Smooth muscle cell of the brain vasculature (primary cell): Measurements from ENCODE around the gene NID2.

Source experiments
- DNase-seq: peaks from one replicate; pipeline ENCODE4 v3.0.0-alpha.2; 2012; ENCODE audit warnings: low read depth, low spot score

Gene NID2, protein sequence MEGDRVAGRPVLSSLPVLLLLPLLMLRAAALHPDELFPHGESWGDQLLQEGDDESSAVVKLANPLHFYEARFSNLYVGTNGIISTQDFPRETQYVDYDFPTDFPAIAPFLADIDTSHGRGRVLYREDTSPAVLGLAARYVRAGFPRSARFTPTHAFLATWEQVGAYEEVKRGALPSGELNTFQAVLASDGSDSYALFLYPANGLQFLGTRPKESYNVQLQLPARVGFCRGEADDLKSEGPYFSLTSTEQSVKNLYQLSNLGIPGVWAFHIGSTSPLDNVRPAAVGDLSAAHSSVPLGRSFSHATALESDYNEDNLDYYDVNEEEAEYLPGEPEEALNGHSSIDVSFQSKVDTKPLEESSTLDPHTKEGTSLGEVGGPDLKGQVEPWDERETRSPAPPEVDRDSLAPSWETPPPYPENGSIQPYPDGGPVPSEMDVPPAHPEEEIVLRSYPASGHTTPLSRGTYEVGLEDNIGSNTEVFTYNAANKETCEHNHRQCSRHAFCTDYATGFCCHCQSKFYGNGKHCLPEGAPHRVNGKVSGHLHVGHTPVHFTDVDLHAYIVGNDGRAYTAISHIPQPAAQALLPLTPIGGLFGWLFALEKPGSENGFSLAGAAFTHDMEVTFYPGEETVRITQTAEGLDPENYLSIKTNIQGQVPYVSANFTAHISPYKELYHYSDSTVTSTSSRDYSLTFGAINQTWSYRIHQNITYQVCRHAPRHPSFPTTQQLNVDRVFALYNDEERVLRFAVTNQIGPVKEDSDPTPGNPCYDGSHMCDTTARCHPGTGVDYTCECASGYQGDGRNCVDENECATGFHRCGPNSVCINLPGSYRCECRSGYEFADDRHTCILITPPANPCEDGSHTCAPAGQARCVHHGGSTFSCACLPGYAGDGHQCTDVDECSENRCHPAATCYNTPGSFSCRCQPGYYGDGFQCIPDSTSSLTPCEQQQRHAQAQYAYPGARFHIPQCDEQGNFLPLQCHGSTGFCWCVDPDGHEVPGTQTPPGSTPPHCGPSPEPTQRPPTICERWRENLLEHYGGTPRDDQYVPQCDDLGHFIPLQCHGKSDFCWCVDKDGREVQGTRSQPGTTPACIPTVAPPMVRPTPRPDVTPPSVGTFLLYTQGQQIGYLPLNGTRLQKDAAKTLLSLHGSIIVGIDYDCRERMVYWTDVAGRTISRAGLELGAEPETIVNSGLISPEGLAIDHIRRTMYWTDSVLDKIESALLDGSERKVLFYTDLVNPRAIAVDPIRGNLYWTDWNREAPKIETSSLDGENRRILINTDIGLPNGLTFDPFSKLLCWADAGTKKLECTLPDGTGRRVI (N-terminal part only)

DNA sequence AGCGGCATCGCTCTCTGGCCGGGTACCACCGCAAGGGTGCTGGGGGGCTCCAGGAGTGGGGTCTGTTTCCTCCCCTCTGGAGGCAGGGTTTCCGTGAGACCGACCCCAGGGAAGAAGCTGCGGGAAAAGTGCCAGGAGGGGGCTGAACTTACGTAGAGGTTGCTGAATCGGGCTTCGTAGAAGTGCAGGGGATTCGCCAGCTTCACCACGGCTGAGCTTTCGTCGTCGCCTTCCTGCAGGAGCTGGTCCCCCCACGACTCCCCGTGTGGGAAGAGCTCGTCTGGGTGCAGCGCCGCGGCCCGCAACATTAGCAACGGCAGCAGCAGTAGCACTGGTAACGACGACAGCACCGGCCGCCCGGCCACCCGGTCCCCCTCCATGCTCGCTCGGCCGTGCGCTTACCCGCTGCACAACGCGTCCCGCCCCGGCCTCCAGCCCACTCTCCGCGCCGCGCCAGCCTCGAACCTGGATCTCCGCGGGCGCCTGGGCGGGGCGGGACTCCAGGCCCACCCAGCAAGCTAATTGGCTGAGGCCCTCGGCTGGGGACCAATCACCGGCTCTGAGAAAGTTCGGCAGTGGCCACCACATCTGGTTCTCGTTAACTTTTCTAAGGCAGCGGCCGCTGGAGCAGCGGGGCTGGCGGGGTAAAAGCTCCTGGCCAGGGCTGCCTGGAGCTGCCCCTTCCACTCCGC, at the start of gene NID2:
NID2 (minus strand) TSS at position 445 of the 692 bp plus-strand sequence; CDS start at position 380, 65 bp downstream.
- peak; percentile 93 for DNase-seq

DNA sequence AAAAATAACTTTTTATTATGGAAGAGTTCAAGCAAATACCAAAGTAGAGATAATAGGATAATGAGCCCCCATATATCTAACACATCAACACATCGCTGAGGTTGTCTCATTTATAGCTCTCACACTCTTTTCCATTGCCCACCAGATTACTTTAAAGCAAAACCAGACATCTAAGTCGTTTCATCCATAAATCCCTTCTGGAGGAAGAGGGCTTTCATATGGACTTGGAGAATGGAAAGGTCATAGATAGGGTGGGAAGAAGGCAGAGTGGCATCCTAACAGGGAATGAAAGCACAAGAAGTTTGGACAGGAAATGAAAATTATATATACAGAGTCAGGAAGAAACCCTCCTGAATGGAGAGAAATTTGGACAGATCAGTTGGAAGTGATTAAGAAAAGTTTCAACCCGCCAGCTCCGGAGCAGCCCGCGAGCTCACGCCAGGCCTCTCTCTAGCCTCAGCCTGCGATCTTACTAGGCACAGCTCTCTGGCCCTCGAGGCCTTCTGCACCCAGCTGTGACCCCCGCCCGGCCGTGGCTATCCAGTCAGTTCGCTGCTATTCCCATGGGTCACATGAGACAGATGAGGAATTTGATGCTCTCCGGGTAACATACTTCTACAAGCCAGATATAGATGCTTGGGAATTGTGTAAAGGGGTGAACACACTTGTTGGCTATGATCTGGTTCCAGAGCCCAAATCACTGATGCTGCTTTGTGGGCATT, 48.4 kb upstream of the NID2 start:
- no peak for DNase-seq

DNA sequence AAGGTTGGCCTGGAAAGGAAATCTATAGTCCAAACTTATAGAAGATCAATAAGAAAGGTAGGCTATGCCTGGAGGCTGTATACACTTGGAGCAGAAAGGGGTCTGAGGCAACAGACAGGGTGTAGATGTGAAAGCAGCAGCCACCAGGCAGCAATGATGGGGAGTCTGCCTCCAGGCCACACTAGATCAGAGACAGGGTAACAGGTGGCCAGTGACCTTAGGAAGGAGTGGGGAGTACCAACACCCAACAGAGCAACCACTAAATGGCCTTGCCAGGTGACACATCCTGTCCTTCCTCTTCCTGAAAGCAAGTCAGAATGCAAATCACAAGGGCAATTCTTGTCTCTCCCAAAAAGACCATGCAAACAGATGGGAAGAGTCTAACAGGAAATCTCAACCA, 46.4 kb upstream of the NID2 start:
- DNase-seq: no peak

DNA sequence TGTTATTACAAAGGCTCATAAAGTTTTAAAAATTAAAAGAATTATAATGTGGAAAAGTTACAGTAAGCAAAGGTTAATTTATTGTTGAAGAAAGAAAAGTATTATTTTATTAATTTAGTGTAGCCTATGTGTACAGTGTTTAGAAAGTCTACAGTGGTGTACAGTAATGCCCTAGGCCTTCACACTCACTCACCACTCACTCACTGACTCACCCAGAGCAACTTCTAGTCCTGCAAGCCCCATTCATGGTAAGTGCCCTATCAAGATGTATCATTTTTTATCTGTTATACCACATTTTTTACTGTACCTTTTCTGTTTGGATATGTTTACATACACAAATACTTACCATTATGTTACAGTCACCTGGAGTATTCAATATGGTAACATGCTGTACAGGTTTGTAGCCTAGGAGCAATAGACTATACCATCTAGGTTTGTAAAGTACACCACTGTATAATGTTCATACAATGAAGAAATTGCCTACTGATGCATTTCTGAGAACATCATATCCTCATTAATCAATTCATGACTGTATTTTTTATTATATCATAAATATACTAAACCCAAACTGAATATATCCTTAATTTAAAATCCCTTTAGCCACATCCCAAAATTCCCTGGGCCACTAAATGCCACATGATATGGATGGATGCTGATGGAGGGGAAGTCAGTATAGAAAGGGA, 43.6 kb upstream of the NID2 start:
- DNase-seq: no peak

DNA sequence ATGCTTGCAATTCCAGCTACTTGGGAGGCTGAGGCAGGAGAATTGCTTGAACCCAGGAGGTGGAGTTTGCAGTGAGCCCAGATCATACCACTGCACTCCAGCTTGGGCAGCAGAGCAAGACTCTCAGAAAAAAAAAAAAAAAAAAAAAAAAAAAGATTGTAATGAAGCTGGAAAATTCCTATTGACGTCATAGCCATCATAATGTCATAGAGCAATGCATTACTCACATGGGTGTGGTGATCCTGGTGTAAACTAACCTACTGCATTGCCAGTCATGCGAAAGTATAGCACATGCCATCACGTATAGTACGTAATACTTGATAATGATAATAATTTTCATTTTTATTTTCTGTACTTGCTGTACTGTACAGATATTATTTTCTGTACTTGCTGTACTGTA, 42.7 kb upstream of the NID2 start:
- no peak for DNase-seq

DNA sequence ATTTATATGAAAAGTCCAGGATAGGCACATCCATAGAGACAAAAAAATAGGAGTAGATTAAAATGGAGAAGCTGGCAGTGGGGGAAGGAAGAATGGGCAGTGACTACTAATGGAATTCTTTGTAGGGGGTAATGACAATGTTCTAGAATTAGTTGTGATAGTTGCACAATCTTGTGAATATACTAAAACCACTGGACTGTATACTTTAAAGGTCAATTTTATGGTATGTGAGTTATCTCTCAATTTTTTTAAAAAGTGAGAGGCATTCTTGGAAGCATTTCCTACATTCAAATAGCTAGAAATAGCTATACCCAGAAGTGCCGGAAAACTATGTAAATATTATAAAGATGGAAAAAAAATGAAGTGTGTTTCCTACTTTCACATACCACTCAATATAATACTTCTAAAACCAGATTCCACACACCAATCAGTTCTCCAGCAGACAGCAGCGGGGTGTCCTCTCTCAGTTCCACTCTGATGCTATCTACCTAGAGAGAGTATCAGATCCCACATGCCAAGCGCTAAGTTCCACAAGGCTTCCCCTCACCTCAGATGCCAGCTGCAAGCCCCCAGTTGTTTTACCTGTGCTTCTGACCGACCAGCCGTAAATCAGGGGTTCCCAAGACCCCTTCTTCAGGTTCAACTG, 41.7 kb upstream of the NID2 start:
- no peak for DNase-seq

DNA sequence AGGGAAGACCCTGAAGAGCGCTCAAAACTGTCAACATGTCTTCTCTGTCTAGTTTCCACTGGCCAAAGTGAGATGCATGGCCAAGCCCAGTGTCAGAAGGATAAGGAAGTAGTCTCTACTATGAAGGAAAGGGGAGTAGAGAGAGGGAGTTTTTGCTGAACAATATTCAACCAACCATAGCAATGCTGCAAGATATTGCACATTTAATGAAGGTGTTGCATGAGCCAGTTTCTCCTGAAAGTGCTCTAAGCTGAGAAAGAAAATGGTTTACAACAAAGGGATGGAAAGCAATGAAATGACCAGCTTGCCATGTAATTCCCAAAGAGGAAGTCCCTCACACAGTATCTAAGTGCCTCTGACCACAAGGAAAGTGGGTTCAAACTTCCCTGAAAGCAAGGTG, 40.0 kb upstream of the NID2 start:
- no peak for DNase-seq

DNA sequence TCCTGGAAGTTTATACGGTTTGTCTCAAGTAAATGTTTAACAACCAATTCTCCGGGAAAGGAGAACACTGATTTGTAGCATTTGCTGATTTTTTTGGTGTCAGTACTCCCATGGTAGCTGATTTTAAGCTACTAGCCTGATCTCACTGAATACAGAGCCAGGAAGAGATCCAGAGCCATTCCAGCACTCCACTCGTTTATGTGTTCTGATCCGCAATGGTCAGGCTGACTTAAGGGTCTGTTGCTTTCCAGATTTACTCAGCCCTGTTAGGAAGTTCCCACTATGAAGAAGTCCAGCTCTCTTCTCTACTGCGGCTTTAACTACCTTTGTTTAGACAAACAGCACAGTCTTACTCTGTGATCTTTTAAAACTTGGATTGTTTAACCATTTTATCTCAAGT, 38.0 kb upstream of the NID2 start:
- DNase-seq: no peak

DNA sequence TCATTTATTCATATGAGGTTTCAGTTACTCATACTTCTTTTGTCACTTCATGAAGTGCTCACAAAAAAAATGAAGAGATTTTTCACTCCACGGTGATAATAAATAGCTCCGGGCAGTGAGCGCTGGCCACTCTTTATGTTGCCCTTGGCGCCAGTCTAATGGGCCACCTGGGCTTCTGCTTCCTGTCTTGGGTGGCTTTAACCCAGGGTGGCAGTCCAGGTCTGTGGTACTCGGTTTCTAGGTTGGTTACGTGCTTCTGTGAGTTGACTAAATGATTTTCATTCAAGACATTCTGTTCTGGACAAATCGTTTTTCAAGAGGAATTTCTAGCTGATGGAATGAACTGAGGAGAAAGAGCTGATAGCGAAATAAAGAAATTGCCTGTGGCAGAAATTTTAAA, 34.6 kb upstream of the NID2 start:
- DNase-seq: no peak

DNA sequence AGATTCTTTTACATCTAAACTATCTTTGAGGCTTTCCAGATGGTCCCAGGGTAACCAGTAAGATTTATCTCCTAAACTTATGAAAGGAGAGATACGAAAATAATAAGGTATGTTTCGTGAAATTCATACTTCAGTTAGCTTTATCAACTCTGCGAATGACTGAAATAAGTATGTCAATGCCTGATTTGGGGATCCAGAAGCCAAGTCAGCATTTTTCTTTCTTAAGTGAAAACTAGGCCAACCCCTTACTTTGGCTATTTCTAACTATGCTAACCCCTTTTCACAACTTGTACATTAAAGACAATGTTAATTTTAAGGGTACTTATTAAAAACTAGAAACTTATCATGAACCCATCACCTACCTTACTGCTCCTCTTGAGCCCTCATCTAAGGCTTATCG, 26.9 kb upstream of the NID2 start:
- DNase-seq: no peak

DNA sequence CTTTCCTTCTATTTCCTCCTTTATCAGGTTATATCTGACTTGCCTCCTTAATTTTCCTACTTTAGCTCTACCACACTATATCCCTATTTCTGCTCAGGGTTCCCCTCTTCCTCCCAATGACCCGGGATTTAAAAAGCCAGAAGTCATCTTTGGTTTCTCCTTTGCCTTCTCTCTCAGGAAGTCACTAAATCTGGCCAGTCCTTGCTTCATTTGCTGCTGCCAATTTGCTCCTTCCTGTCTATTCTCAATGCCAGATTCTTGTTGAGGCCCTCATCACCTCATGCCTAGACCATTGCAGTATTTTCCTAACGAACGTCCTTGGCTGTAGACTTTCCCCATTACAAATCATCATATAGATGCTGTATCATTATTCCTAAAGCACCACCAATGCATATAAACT, 26.5 kb upstream of the NID2 start:
- DNase-seq: no peak

DNA sequence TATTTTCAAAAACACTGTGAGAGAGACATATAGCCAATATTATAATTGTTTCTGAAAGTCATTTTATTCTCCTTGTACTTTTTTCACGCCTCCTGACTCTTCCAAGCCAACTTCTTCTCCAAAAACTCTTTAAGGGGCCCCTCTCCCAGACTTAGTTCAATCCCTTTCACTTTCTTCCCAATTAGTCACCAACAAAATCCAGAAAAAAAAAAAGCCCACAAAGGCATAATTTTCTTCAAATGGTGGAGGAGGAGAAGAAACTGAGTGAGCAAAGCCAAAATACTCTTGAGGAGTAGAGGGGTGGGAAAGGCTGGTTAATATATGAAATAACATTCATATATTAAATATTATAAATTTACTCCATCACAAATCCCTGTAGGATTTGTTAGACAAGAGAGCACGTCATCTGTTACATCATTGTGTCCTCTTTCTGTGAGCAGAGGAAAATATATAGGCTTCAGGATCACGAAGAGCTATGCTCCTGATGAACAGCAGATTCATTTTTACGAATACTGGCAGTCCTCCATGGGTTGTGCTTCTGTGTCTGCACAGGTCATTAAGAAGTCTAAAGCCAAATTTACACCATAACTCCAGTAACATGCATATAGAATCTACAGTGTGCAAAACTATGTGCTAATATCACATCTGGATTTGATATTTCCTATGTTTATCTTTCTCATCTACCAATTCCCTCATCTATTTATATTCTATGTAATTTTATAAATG, 25.9 kb upstream of the NID2 start:
- no peak for DNase-seq

DNA sequence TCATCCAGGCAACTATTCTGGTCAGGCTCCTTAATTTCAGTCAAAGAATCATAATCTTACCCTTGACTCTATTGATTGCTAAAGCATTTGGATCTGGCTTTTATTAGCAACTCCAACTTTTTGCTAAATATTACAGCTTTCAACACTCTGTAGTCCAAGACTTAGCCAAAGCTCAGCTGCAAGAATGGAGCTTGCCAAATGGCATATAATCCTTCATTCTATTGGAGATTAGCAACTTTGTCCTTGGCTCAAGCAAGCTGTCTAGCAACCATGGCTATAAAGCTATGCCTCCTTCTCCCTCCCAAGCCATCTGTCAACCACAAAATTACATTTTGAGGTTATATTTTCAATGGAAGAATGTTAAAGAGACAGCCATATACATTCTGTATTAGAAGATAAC, 23.1 kb upstream of the NID2 start:
- DNase-seq: no peak

DNA sequence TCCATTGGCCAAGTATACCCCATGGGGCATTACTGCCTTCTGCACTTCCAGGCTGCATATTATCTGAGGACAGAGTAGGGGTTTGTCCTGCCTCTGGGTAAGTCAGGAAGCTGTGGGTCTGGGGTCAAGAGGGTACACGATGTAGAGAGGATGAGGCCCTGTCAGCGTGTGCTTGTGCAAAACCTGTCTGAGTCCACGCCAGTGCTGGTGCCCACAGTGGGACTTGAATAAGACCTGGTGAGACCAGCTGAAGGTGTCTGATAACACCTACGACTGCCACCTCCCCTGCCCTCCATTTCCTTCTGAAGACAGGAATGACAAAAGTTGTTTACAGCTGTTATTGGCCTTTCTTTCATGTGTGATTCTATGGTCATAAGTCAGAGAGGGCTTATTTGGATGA, 22.1 kb upstream of the NID2 start:
- DNase-seq: no peak

DNA sequence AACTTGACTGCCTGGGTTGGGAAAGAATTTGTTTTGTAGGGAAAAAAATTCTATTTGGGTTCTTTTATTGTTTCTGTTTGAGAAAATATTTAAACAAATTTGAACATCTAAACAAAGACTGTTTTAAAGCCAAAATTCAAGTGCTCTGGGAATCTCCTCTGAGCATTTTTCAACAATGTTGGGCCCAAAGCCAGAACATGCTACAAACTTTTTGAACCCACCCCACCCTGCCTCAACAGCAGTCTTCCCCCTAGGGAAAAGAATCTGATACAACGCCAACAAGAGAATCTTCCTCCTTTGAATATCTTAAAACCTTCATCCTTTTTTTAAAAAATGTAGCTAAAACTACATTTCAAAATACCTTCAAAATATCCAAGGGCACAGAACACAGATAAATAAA, 20.4 kb upstream of the NID2 start:
- no peak for DNase-seq

DNA sequence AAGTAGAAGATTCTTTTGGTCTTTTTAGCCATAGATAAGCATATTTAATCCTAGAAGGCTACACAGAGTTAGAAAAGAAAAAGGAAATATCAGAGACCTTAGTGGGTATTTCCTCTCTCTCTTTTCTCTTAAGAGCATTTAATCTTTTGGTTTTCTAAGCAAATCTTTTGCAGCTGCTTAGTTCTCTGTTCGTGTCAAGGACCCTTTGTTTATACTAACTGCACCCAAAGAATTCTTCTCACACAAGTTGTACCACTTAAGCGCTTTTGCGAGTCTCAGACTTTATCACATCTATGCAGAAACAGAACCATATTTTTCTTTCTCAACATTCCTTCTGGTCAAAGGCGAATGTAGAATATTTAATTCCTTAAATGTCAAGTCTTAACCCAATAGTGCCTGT, 17.9 kb upstream of the NID2 start:
- no peak for DNase-seq

DNA sequence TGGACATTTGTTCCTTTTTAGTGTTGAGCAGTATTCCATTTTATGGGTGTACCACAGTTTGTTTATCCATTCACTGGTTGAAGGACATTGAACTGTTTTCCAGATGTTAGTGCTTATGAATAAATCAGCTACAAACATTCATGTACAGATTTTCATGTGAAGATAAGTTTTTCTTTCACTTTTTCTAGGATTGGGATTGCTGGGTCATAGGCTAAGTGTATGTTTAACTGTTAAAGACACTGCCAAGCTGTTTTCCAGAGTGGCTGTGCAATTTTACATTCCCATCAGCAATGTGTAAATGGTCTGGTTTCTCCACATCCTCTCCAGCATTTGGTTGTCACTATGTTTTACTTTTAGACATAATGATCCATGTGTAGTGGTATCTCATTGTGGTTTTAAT, 14.0 kb upstream of the NID2 start:
- DNase-seq: no peak

DNA sequence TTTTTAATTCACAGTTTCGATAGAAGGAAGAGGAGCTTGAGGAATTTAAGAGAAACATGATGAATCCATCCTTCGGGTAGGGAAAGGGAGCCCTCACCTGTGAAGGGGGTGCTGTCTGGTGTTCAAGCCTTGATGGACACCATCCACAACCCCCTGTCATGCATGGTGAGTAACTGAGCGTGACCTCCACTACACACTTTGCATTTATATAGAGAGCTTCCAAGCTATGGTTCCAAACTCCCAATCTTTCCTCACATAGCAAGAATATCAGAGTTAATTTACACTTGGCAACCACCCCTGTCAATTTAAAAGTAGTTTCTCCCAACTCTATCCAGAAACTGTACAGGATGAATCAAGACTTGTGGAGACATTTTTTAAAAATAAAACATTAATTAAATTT, 13.1 kb upstream of the NID2 start:
- no peak for DNase-seq
